Activated CD4-positive, alpha-beta T cell treated with anti-CD3 and anti-CD28 coated beads, Interleukin-2, amount 10 ng/mL, durations not matched to agents 7 days and 5 days (primary cell): ENCODE data around the gene OR2V1. TPM values are rescaled to one million over a fixed set of nuclear protein-coding genes. Genes with fewer than 3 reads are reported as not detected.
"Not testable (repeated sequence)": the region's sequence is repeated elsewhere in the genome, so short reads cannot be mapped to it uniquely, and the experiment has no call there.

Experiments
- CTCF ChIA-PET: fragments of 350-600 bp; sonication (Branson Sonifier 250); formaldehyde crosslinking; loops from one replicate; lab custom pipeline; 2021; ENCODE audit warnings: antibody characterized with exemption; lab: Charles Lee
- POLR2A ChIA-PET: fragments of 350-600 bp; sonication (Branson Sonifier 250); formaldehyde crosslinking; loops from one replicate; lab custom pipeline; 2021; ENCODE audit warnings: antibody characterized with exemption; lab: Charles Lee
- DNase-seq: peaks from one replicate; pipeline ENCODE4 v3.0.0-alpha.2; 2020
- H3K27ac Mint-ChIP-seq: one replicate; pipeline ENCODE4 v1.8.0; 2021; ENCODE audit warnings: mild to moderate bottlenecking, moderate library complexity, mixed read lengths
- H3K27me3 Mint-ChIP-seq: one replicate; pipeline ENCODE4 v1.8.0; 2021; ENCODE audit warnings: mixed read lengths
- H3K36me3 Mint-ChIP-seq: one replicate; pipeline ENCODE4 v1.8.0; 2021; ENCODE audit warnings: low read depth, mixed read lengths
- H3K4me1 Mint-ChIP-seq: one replicate; pipeline ENCODE4 v1.8.0; 2021; ENCODE audit warnings: mixed read lengths
- H3K4me3 Mint-ChIP-seq: one replicate; pipeline ENCODE4 v1.8.0; 2021; ENCODE audit warnings: mild to moderate bottlenecking, moderate library complexity, mixed read lengths
- H3K9me3 Mint-ChIP-seq: one replicate; pipeline ENCODE4 v1.8.0; 2021; ENCODE audit warnings: mixed read lengths
- total RNA-seq, 2 experiments: library from RNA; stranded (reverse); gene quantifications; one replicate each; pipeline ENCODE4 v1.2.3, GENCODE V29; 2021

The OR2V1 gene
- total RNA-seq, 2 experiments from 2014 or later, result not detected

GRCh38 chr5:181133610-181134231 lies 2.8 kb upstream of the OR2V1 start:
- Mint-ChIP-seq H3K4me3 (no peak overlapping the region), H3K9me3 (peaks cover 7% of the 10 kb centered on the region), H3K27me3 (peaks cover 24% of the 10 kb centered on the region), H3K4me1 (no peaks in the 10 kb centered on the region), H3K27ac (no peak overlapping the region), H3K36me3 (no peaks in the 10 kb centered on the region)
- ChIA-PET POLR2A (no interaction called here), CTCF (interaction anchor here (1.3 kb wide), 1 partner anchor 58 kb away, joined by 3 read pairs; no protein-coding TSS in a partner anchor)
- DNase-seq, result no peak

GRCh38 chr5:181133083-181133482 lies 2.1 kb upstream of the OR2V1 start:
- Mint-ChIP-seq H3K27ac (no peak overlapping the region), H3K27me3 (peaks cover 25% of the 10 kb centered on the region), H3K4me1 (no peaks in the 10 kb centered on the region), H3K36me3 (no peaks in the 10 kb centered on the region), H3K9me3 (peaks cover 7% of the 10 kb centered on the region), H3K4me3 (no peak overlapping the region)
- DNase-seq, result no peak
- ChIA-PET CTCF (interaction anchor here (1.3 kb wide), 1 partner anchor 59 kb away, joined by 3 read pairs; no protein-coding TSS in a partner anchor), POLR2A (no interaction called here)

- H3K36me3 Mint-ChIP-seq, result no peaks in the 10 kb centered on the region
- DNase-seq, result no peak
- H3K27me3 Mint-ChIP-seq, result peaks cover 28% of the 10 kb centered on the region
- no peak overlapping the region for H3K4me3 Mint-ChIP-seq
- no peaks in the 10 kb centered on the region for H3K4me1 Mint-ChIP-seq
- H3K27ac Mint-ChIP-seq, result no peak overlapping the region
- H3K9me3 Mint-ChIP-seq, result peaks cover 4% of the 10 kb centered on the region
- ChIA-PET POLR2A (no interaction called here), CTCF (no interaction called here)
Observed at GRCh38 chr5:181131514-181131913, 545 bp upstream of the OR2V1 start.

- H3K9me3 Mint-ChIP-seq, H3K4me1 Mint-ChIP-seq, H3K4me3 Mint-ChIP-seq, H3K27ac Mint-ChIP-seq, POLR2A ChIA-PET, CTCF ChIA-PET, DNase-seq, H3K36me3 Mint-ChIP-seq: not testable (repeated sequence)
- H3K27me3 Mint-ChIP-seq, result peaks cover 26% of the 10 kb centered on the region
Observed at GRCh38 chr5:181130081-181130480, 888 bp downstream of the OR2V1 start.

- no peak for DNase-seq
- H3K27ac Mint-ChIP-seq, result no peak overlapping the region
- no peaks in the 10 kb centered on the region for H3K36me3 Mint-ChIP-seq
- no peaks in the 10 kb centered on the region for H3K9me3 Mint-ChIP-seq
- H3K27me3 Mint-ChIP-seq, result peaks cover 26% of the 10 kb centered on the region
- H3K4me3 Mint-ChIP-seq, result no peak overlapping the region
- CTCF ChIA-PET, result no interaction called here
- POLR2A ChIA-PET, result no interaction called here
- H3K4me1 Mint-ChIP-seq, result no peaks in the 10 kb centered on the region
Observed at GRCh38 chr5:181129601-181130000, 1.4 kb downstream of the OR2V1 start.

- POLR2A ChIA-PET, result no interaction called here
- Mint-ChIP-seq H3K4me3 (no peak overlapping the region), H3K27me3 (peaks cover 26% of the 10 kb centered on the region)
Observed at GRCh38 chr5:181127907-181128626, 2.9 kb downstream of the OR2V1 start.

GRCh38 chr5:181127456-181127855 lies 3.5 kb downstream of the OR2V1 start:
- Mint-ChIP-seq H3K36me3 (no peaks in the 10 kb centered on the region), H3K27me3 (peaks cover 24% of the 10 kb centered on the region), H3K9me3 (no peaks in the 10 kb centered on the region), H3K4me1 (no peaks in the 10 kb centered on the region), H3K4me3 (no peak overlapping the region), H3K27ac (no peak overlapping the region)
- POLR2A ChIA-PET, result no interaction called here
- DNase-seq, result no peak
- CTCF ChIA-PET, result no interaction called here

More at GRCh38 chr5:181127907-181128626, 2.9 kb downstream of the OR2V1 start:
- Mint-ChIP-seq H3K9me3 (no peaks in the 10 kb centered on the region), H3K36me3 (no peaks in the 10 kb centered on the region), H3K27ac (no peak overlapping the region), H3K4me1 (no peaks in the 10 kb centered on the region)
- CTCF ChIA-PET, result no interaction called here
- DNase-seq, result no peak

- Mint-ChIP-seq H3K27ac (no peak overlapping the region), H3K4me1 (no peaks in the 10 kb centered on the region), H3K9me3 (no peaks in the 10 kb centered on the region), H3K27me3 (peaks cover 23% of the 10 kb centered on the region), H3K4me3 (no peak overlapping the region), H3K36me3 (no peaks in the 10 kb centered on the region)
- POLR2A ChIA-PET, result no interaction called here
- DNase-seq, result no peak
- CTCF ChIA-PET, result no interaction called here
Observed at GRCh38 chr5:181126841-181127240, 4.1 kb downstream of the OR2V1 start.

- no peak overlapping the region for H3K27ac Mint-ChIP-seq
- no peak for DNase-seq
- H3K9me3 Mint-ChIP-seq, result no peaks in the 10 kb centered on the region
- H3K4me1 Mint-ChIP-seq, result no peaks in the 10 kb centered on the region
- peaks cover 27% of the 10 kb centered on the region for H3K27me3 Mint-ChIP-seq
- no peaks in the 10 kb centered on the region for H3K36me3 Mint-ChIP-seq
- ChIA-PET CTCF (interaction anchor here (1.5 kb wide), 1 partner anchor 27 kb away, joined by 3 read pairs; no protein-coding TSS in a partner anchor), POLR2A (no interaction called here)
- no peak overlapping the region for H3K4me3 Mint-ChIP-seq
Observed at GRCh38 chr5:181124526-181124925, 6.4 kb downstream of the OR2V1 start.

- H3K4me1 Mint-ChIP-seq, result no peaks in the 10 kb centered on the region
- no peaks in the 10 kb centered on the region for H3K36me3 Mint-ChIP-seq
- DNase-seq, result no peak
- H3K27me3 Mint-ChIP-seq, result peaks cover 34% of the 10 kb centered on the region
- no peaks in the 10 kb centered on the region for H3K9me3 Mint-ChIP-seq
- H3K4me3 Mint-ChIP-seq, result no peak overlapping the region
- POLR2A ChIA-PET, result no interaction called here
- CTCF ChIA-PET, result no interaction called here
- H3K27ac Mint-ChIP-seq, result no peak overlapping the region
Observed at GRCh38 chr5:181121675-181122561, 9.1 kb downstream of the OR2V1 start.

GRCh38 chr5:181120761-181121160 lies 10.2 kb downstream of the OR2V1 start:
- H3K27me3 Mint-ChIP-seq, result peaks cover 43% of the 10 kb centered on the region
- no peaks in the 10 kb centered on the region for H3K9me3 Mint-ChIP-seq

GRCh38 chr5:181120306-181120705 lies 10.7 kb downstream of the OR2V1 start:
- no peaks in the 10 kb centered on the region for H3K9me3 Mint-ChIP-seq
- H3K4me1 Mint-ChIP-seq, result peaks cover 3% of the 10 kb centered on the region
- no peak for DNase-seq
- ChIA-PET POLR2A (no interaction called here), CTCF (no interaction called here)
- H3K4me3 Mint-ChIP-seq, result no peak overlapping the region
- H3K27ac Mint-ChIP-seq, result no peak overlapping the region
- H3K27me3 Mint-ChIP-seq, result peaks cover 47% of the 10 kb centered on the region
- H3K36me3 Mint-ChIP-seq, result no peaks in the 10 kb centered on the region

More at GRCh38 chr5:181120761-181121160, 10.2 kb downstream of the OR2V1 start:
- no peak for DNase-seq
- Mint-ChIP-seq H3K27ac (no peak overlapping the region), H3K4me1 (no peaks in the 10 kb centered on the region), H3K36me3 (no peaks in the 10 kb centered on the region), H3K4me3 (no peak overlapping the region)
- ChIA-PET POLR2A (no interaction called here), CTCF (no interaction called here)

- no peak for DNase-seq
- Mint-ChIP-seq H3K9me3 (no peaks in the 10 kb centered on the region), H3K4me3 (no peak overlapping the region), H3K36me3 (no peaks in the 10 kb centered on the region), H3K27ac (no peak overlapping the region), H3K27me3 (peaks cover 59% of the 10 kb centered on the region), H3K4me1 (peaks cover 11% of the 10 kb centered on the region)
- ChIA-PET CTCF (no interaction called here), POLR2A (no interaction called here)
Observed at GRCh38 chr5:181119105-181119504, 11.9 kb downstream of the OR2V1 start.
